Measurements from ENCODE around the gene CYP1A2.

GRCh38 chr15:74802862-74803447, 54.3 kb downstream of the CYP1A2 start:
- TF ChIP-seq CTCF (IDR thresholded peaks at IDR 0.05; ENCODE audit: insufficient read depth, low read length, poor library complexity, severe bottlenecking) (no peak), EZH2phosphoT487 (conservative IDR thresholded peaks at IDR 0.05; ENCODE audit: low read length) (no peak)

Measured in SU-DHL-6 (cell line).